Activated naive CD4-positive, alpha-beta T cell treated with anti-CD3 and anti-CD28 coated beads, Interleukin-2, amount 50 U/mL, for 72 hours (primary cell): ENCODE data around the gene GHRL. TPM values are rescaled to one million over a fixed set of nuclear protein-coding genes. Genes with fewer than 3 reads are reported as not detected.

Experiments
- ATAC-seq, 2 donors: fragments of 150-1000 bp; cut with Tn5 transposase; 2 replicates each; pipeline ENCODE4 v1.10.0; 2021; ENCODE audit warnings: mild to moderate bottlenecking in 2 of 2, moderate library complexity in 2 of 2
- DNase-seq, 2 donors: peaks; one replicate each; pipeline ENCODE4 v3.0.0; 2021 to 2022; ENCODE audit warnings: low spot score in 2 of 2
- H3K27ac Mint-ChIP-seq, 2 donors: one replicate each; pipeline ENCODE4 v1.8.0; 2022; ENCODE audit warnings: mild to moderate bottlenecking in 2 of 2, mixed read lengths in 2 of 2
- H3K36me3 Mint-ChIP-seq, 2 donors: one replicate each; pipeline ENCODE4 v1.8.0; 2022; ENCODE audit warnings: mixed read lengths in 2 of 2
- H3K9me3 Mint-ChIP-seq, 2 donors: one replicate each; pipeline ENCODE4 v1.8.0; 2022; ENCODE audit warnings: mixed read lengths in 2 of 2
- total RNA-seq, 2 donors: library from RNA; stranded (reverse); gene quantifications; one replicate each; pipeline ENCODE4 v1.2.3, GENCODE V29; 2022

The GHRL gene
- total RNA-seq, 2 donors from 2014 or later: not detected

DNA sequence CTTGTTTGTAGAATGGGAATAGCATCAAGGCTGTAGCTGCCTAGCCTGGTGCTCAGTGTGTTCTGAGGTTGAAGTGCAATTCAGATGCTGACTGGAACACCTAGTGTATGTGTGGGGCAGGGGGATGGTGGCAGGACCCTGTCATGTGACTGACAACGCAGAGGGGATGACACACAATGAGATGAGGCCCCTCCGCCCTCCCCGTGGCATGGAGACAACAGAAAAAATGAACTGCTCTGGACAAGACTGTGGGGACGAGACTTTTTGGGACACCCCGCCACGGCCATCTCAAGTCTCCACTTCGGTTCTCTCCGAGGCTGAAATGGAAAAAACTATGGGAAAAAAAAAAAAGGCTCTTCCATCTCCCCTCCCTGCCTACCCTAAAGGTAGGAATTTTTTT lies 38.6 kb upstream of the GHRL start:
- H3K36me3 Mint-ChIP-seq: no peaks in the 10 kb centered on the region
- no peak overlapping the region for H3K27ac Mint-ChIP-seq
- DNase-seq (no peak), ATAC-seq (no peak)
- H3K9me3 Mint-ChIP-seq: no peaks in the 10 kb centered on the region

DNA sequence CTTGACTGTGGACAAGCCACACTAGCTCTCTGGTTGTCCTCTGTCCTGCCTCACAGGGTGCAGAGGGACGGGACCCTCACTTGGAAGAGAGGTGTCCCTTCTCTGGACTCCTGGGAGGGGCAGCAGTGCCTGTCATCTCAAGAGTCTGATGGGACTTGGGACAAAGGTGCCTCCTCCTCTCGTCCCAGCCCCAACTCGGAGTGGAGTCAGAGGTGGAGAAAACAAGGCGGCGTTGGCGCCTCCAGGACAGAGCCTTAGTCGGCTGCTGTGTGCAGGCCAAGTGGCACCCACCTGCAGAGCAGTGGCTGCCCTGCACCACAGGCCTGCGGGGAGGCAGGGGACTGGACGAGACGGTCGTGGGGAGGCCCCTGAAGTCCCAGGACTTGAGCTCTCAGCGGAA lies 37.6 kb upstream of the GHRL start:
- Mint-ChIP-seq H3K27ac (no peak overlapping the region), H3K36me3 (no peaks in the 10 kb centered on the region), H3K9me3 (no peaks in the 10 kb centered on the region)
- DNase-seq (no peak), ATAC-seq (peak in 1 of 2 donors; percentile 40)

DNA sequence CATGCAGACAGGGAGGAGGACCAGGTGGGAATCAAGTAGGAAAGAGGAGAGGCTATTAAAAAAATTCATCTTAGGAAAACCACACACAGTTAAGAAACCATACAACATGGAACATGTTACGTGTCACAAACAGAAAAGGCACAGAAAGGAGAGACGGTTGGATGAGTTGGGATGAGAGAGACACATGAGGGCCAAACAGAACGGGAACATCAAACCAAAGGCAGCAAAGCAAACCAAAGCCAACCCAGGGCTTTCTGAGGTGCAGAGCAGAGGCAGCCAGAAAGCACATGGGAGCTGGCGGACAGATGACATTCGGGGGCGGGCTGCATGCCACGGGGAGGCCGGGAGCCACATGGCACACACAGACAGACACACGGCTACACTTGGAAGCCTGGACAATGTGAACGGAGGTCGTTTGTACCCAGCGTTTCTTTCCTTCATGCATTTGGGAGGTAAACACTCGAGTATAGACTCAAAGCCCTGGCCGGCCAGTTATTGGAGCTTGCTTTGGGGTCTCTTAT lies 36.8 kb upstream of the GHRL start:
- no peak for DNase-seq
- no peak overlapping the region for H3K27ac Mint-ChIP-seq
- no peak for ATAC-seq
- H3K9me3 Mint-ChIP-seq: no peaks in the 10 kb centered on the region
- no peaks in the 10 kb centered on the region for H3K36me3 Mint-ChIP-seq

DNA sequence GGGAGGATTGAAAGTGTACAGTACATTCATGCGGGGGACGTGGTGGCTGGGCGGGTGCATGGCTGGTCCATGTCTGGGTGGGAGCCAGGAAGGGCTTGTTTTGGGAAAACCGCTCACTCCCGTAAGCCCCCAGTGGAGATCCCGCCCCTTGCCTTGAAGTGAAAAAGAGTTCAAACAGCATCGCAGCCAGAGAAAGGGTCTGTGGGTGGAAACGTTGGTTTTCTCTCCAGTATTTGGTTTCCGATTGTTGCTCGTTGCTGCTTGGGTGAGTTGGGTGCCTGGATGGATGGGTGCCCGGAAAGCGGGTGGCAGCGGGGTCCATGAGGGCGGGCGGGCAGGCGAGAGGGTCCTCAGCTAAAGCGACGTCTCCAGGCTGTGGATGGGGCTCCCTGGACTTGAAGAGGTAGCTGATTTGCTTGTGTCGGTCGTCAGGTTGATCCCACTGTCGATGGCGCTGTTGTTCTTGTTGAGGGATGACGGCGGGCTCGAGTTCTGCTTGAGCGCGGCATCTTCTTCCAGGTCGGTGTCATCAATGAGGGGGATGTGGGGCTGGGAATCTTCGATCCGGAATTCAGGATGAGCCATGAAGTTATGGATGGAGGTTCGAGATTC lies 35.8 kb upstream of the GHRL start:
- ATAC-seq: no peak
- Mint-ChIP-seq H3K9me3 (no peaks in the 10 kb centered on the region), H3K36me3 (no peaks in the 10 kb centered on the region), H3K27ac (no peak overlapping the region)
- DNase-seq: no peak

DNA sequence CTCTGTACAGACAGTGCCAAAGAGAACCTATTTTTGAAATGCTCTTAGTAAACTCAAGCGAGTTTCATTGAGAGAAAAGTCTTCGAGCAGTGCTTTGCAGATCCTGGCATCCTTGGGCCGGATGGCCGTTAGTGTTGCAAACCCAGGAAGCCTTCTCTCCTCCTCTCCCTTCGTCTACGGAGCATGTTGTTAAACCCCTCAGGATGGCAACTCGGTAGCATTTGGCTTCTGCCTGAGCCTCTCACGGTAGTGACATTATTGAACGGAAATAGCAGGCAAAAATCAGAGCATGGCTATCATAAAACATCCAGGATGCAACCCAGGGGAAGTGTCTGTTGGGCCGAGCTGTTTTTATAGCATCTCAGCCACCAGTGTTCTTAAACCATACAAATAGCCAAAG lies 34.8 kb upstream of the GHRL start:
- Mint-ChIP-seq H3K36me3 (no peaks in the 10 kb centered on the region), H3K9me3 (no peaks in the 10 kb centered on the region), H3K27ac (no peak overlapping the region)
- DNase-seq (no peak), ATAC-seq (no peak)

DNA sequence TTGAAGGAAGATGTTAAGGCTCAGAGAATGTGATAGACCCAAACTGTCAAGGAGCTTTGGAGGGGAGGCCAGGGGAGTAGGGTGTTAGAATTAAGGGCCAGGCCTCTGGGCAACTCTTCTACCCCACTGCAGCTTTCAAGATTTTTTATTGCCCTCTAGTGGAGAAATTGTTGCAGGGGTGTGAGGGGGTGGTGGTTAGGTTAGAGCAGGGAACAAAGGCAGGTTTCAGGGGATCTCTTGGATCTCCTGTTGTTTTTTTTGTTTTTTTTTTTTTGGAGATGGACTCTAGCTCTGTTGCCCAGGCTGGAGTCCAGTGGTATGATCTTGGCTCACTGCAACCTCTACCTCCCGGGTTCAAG lies 29.6 kb upstream of the GHRL start:
- Mint-ChIP-seq H3K9me3 (no peaks in the 10 kb centered on the region), H3K27ac (no peak overlapping the region), H3K36me3 (peaks cover 0 to 13% of the 10 kb centered on the region in 2 donors)
- DNase-seq: no peak
- ATAC-seq: peak in 1 of 2 donors; percentile 23

DNA sequence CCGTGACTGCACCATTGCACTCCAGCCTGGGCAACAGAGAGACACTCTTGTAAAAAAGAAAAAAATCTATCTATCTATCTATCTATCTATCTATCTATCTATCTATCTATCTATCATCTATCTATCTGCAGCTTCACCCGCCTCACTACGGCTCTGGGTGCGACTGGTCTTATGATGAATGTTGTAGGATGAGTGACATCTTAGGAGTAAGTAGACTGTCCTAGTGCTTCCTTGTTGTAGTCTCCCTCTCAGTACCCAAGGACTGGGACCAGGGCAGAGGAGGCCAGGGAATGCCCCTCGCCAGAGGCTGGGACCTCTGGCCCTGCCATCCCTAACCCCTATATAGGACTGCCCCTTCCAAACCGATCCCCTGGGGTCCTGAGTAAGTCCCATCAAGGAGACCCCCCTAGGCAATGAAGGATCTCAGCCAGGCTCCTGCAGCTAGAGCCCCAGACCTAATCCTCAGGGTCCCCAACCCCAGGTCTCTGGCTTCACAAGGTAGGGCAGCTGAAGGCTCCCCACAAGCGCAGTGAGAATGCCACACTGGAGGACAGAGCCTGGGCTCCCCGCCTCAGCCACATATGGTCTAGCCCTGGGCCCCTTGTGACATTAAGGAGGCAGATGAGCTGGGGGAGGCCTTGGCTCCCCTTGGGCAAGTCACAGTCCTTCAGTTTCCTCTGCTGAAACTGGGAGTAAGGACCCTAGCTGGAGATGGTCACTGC lies 29.0 kb upstream of the GHRL start:
- DNase-seq (no peak), ATAC-seq (no peak)
- Mint-ChIP-seq H3K9me3 (no peaks in the 10 kb centered on the region), H3K27ac (peak overlapping the region; percentile 92 to 99), H3K36me3 (peaks cover 0 to 13% of the 10 kb centered on the region in 2 donors)

DNA sequence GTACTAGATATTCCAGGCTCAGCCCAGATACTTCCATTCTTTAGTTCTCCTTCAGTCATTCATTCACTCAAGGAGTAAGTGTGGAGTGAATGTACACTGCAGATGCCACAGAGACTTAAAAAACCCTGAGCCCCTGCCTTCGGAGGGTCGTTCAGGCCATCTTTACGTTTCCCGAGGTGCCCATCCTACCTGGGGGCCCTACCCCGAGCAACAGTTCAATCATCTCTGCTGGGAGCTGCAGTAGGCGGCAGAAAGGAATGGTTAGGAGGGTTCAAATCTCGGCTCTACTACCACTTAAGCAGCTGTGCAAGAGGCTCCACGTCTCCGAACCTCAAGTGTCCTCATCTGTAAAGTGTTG lies 27.6 kb upstream of the GHRL start:
- DNase-seq (no peak), ATAC-seq (no peak)
- Mint-ChIP-seq H3K27ac (peak overlapping the region; percentile 99), H3K9me3 (no peaks in the 10 kb centered on the region), H3K36me3 (peaks cover 0 to 13% of the 10 kb centered on the region in 2 donors)

DNA sequence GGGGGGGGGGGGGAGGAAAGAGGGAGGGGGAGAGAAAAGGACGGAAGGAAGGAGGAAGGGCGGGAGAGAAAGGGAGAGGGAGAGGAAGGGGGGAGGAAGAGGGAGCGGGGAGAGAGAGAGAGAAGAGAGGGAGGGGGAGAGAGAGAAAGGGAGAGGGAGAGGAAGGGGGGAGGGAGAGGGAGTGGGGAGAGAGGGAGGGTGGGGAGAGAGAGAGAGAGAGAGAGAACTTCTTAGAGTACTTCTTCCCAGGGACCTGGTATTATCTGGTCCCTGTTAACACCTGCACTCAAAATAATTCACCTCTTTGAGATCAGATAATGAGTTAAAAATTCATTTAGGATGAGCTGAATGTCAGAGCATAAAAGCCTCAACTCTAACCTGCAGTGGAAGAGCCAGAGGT lies 27.1 kb upstream of the GHRL start:
- no peak for ATAC-seq
- Mint-ChIP-seq H3K27ac (peak overlapping the region; percentile 99), H3K9me3 (no peaks in the 10 kb centered on the region), H3K36me3 (peaks cover 0 to 13% of the 10 kb centered on the region in 2 donors)
- DNase-seq: no peak

DNA sequence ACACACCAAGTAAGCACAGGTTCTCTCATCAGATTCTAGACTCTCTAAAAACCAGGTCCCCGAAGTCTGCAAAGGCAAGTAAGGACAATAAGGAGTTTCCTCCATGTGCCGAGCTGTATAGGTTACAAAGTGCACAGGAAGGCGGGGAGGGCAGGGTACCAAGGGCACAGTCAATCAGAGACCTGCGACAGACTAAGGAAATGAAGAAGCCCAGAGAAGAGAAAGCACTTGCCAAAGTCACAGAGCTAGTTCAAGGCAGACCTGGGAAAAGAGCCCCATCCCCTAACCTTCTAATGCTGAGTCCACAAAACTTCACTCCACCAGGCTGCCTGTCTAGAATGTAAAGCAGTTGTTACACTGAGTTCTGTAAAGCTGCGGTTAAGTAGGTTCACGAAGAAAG lies 26.5 kb upstream of the GHRL start:
- Mint-ChIP-seq H3K36me3 (peaks cover 0 to 13% of the 10 kb centered on the region in 2 donors), H3K9me3 (no peaks in the 10 kb centered on the region), H3K27ac (peak overlapping the region in 1 of 2 donors; percentile 99)
- ATAC-seq (no peak), DNase-seq (no peak)

DNA sequence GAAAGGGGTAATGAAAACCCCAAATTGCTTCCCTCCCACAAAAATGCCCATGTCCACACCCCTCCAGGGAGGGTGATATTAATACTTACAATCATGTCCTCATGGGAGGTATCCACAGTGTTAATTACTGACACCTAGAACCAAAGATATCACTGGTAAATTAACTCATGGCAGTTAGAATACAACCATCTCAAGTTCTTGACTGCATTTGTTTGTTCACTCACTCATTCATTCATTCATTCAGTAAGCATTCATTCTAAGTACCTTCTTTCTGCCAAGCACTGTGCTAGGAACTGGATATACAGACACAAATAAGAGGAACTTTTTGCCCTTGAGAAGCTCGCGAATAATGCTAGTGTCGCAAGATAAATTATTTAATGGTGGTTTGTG lies 25.2 kb upstream of the GHRL start:
- no peak for DNase-seq
- no peaks in the 10 kb centered on the region for H3K9me3 Mint-ChIP-seq
- peaks cover 0 to 13% of the 10 kb centered on the region in 2 donors for H3K36me3 Mint-ChIP-seq
- H3K27ac Mint-ChIP-seq: peak overlapping the region; percentile 2 to 99
- no peak for ATAC-seq

DNA sequence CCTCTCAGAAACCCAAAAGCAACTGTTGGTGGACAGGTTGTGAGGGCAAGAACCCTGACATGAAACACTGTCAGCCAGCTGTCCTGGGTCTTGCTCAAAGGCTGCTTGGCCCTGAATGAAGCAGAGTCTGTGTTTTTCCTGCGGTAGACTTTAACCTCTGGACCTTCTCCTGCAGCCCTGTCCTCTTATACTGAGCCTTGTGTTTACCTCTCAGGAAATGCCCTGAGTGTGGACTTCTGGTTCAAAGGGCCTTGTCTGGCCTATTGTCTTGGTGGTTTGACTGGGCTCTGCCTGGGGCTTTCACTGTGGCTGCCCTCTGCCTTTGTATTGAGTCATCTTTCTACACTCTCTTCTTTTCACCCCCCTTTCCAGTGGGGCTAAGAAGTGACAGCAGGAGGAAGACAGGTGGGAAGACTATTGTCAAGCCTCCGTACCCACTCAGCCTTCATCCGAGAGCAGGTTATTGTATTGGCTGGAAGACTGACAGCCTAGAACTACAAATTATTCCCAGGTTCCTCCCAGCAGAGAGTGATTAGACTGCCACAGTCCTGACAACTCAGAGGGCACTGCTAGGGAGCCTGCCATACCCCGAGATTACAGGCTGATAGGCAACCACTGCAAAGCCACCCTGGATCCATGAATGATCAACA lies 24.7 kb upstream of the GHRL start:
- Mint-ChIP-seq H3K9me3 (no peaks in the 10 kb centered on the region), H3K27ac (peak overlapping the region in 1 of 2 donors; percentile 66), H3K36me3 (peaks cover 0 to 13% of the 10 kb centered on the region in 2 donors)
- DNase-seq (no peak), ATAC-seq (no peak)

DNA sequence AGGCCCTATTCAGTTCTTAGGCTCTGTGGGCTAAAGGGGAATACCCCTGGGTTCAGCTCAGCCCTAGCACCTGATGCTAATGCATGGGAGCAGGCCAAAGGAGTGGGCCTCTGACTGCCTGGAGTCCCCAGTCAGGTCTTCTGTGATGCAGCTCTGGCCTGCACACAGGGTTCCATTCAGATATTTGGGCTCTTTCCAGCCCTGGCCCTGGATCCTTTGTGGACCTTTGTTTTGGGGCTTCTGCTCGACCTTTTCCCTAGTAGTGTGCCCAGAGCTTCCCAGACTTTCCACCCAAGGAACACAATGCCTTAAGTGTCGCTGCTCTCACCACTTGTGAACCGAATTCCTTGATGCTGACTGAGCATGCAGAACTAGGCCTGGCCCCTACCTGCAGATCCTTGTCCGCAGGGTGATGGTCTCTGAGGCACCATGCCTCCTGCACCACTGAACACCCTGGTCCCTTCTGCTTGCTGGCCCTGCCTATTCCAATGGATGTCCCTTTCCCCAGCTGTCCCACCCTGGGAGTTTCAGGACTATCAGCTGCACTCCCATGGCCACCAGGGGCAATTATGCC lies 23.1 kb upstream of the GHRL start:
- ATAC-seq (no peak), DNase-seq (no peak)
- H3K9me3 Mint-ChIP-seq: no peaks in the 10 kb centered on the region
- H3K27ac Mint-ChIP-seq: peak overlapping the region in 1 of 2 donors; percentile 84
- peaks cover 0 to 13% of the 10 kb centered on the region in 2 donors for H3K36me3 Mint-ChIP-seq

DNA sequence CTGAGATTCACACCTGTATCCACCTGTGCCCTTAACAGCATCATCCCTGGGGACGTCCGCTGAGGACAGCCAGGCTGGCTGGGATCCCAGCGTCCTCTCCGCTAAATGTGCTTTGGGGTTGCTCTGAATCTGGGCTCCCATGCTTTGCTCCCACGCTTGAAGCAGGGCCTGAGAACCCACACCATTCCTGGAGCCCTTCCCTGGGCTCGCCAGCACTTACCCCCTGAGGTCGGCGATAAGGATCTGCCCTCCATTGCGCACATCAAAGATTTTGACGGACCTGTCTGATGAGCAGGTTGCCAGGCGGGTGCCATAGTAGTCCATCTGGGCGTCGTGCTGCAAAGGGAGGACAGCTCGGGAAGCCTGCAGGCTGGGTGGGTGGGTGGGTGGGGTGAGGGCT lies 22.4 kb upstream of the GHRL start:
- Mint-ChIP-seq H3K36me3 (peaks cover 1 to 6% of the 10 kb centered on the region in 2 donors), H3K27ac (no peak overlapping the region)
- no peak for DNase-seq

DNA sequence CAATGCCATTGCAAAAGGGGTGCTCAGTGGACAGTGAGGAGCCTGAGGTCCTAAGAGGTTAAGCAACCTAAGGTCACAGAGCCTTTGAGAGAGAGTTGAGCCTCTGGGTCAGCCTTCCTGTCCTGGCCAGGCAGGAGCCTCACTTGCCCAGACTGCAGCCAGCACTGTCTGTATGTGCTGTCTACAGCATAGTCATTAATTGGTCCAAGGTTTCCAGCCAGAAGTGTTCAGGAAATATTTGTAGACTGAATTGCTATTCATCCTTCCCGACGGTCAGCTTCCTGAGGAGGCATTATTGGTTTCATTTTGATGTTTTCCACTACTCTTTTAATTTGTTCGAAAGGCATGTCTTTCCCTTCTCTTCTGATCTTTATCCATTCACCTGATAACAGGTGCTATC lies 20.1 kb upstream of the GHRL start:
- peak in 1 of 2 donors; percentile 26 for ATAC-seq
- Mint-ChIP-seq H3K36me3 (peaks cover 0 to 13% of the 10 kb centered on the region in 2 donors), H3K27ac (peak overlapping the region; percentile 20 to 93), H3K9me3 (no peaks in the 10 kb centered on the region)
- DNase-seq: no peak

More for the DNA sequence above, 22.4 kb upstream of the GHRL start:
- ATAC-seq: no peak
- no peaks in the 10 kb centered on the region for H3K9me3 Mint-ChIP-seq

DNA sequence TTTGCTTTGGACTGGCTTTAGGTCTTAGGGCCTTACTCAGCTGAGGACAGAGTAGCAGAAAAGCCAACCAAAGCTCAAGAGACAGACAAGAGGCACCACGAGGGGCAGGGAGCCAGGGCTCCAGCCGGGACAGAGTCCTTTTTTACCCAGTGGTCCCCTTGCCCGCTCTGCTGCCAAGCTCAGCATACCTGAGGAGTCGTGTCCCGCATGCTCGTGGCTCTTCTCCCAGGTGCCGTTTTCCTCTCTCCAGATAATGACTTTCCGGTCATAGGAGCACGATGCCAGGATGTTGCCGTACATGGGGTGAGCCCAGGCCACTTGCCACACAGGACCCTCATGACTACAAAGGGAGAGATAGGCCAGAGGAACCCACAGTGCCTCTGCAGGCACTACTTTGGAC lies 19.6 kb upstream of the GHRL start:
- ATAC-seq (no peak), DNase-seq (no peak)
- Mint-ChIP-seq H3K9me3 (no peaks in the 10 kb centered on the region), H3K36me3 (peaks cover 0 to 18% of the 10 kb centered on the region in 2 donors), H3K27ac (peak overlapping the region in 1 of 2 donors; percentile 55)

DNA sequence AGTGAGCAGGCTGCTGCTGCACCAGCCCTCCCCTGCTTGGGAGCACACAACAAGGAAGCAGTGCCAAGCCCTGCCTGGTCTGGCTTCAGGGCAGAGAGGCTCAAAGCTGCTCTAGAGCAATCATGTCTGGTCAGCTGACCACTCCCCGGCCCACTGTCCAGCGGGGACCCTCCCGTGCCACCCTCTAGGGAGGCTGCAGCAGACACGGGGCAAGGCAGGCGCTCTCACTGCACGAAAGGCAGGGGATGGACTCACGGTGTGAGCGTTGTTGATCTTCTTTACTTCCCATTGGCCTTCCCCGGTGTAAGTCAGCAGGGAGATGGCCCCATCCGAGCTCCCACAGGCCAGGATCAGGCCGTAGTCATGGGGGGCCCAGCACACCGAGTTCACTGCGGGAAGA lies 19.0 kb upstream of the GHRL start:
- Mint-ChIP-seq H3K9me3 (no peaks in the 10 kb centered on the region), H3K36me3 (peaks cover 0 to 21% of the 10 kb centered on the region in 2 donors), H3K27ac (peak overlapping the region; percentile 48 to 55)
- DNase-seq: no peak
- no peak for ATAC-seq
